Activated CD4-positive, alpha-beta T cell treated with anti-CD3 and anti-CD28 coated beads, Interleukin-2, amount 10 ng/mL, durations not matched to agents 7 days and 5 days (primary cell): ENCODE measurements around the gene LYRM4. TPM values are rescaled to one million over a fixed set of nuclear protein-coding genes. Genes with fewer than 3 reads are reported as not detected.

ENCODE experiments used
- CTCF ChIA-PET: fragments of 350-600 bp; sonication (Branson Sonifier 250); formaldehyde crosslinking; loops from one replicate; lab custom pipeline; 2021; ENCODE audit warnings: antibody characterized with exemption; lab: Charles Lee
- POLR2A ChIA-PET: fragments of 350-600 bp; sonication (Branson Sonifier 250); formaldehyde crosslinking; loops from one replicate; lab custom pipeline; 2021; ENCODE audit warnings: antibody characterized with exemption; lab: Charles Lee
- DNase-seq: peaks from one replicate; pipeline ENCODE4 v3.0.0-alpha.2; 2020
- H3K27ac Mint-ChIP-seq: one replicate; pipeline ENCODE4 v1.8.0; 2021; ENCODE audit warnings: mild to moderate bottlenecking, moderate library complexity, mixed read lengths
- H3K27me3 Mint-ChIP-seq: one replicate; pipeline ENCODE4 v1.8.0; 2021; ENCODE audit warnings: mixed read lengths
- H3K36me3 Mint-ChIP-seq: one replicate; pipeline ENCODE4 v1.8.0; 2021; ENCODE audit warnings: low read depth, mixed read lengths
- H3K4me1 Mint-ChIP-seq: one replicate; pipeline ENCODE4 v1.8.0; 2021; ENCODE audit warnings: mixed read lengths
- H3K4me3 Mint-ChIP-seq: one replicate; pipeline ENCODE4 v1.8.0; 2021; ENCODE audit warnings: mild to moderate bottlenecking, moderate library complexity, mixed read lengths
- H3K9me3 Mint-ChIP-seq: one replicate; pipeline ENCODE4 v1.8.0; 2021; ENCODE audit warnings: mixed read lengths
- total RNA-seq, 2 experiments: library from RNA; stranded (reverse); gene quantifications; one replicate each; pipeline ENCODE4 v1.2.3, GENCODE V29; 2021

Gene LYRM4
- total RNA-seq, 2 experiments from 2014 or later, result 30.8 to 31.4 TPM

DNA sequence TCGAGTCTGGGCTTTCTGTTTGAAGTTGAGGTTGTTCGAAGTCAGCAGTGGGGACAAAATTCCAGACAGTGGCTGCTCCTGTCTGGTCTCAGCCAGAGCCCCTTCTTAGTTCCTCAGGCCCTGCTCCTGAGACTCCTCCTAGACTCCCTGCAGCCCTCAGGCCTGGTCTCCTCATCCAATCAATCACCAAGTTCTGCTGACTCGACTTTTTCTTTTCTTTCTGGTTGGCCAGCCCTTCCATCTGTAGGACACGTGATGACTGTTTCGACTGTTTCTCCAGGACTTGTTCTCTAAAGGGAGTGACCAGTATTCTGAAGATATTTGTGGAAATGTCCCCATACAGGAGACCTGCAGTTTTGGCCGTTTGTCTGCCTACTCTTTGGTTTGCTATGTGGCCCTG lies 156.1 kb downstream of the LYRM4 start:
- Mint-ChIP-seq H3K27me3 (no peaks in the 10 kb centered on the region), H3K27ac (no peak overlapping the region), H3K4me3 (no peak overlapping the region), H3K36me3 (no peaks in the 10 kb centered on the region), H3K4me1 (no peaks in the 10 kb centered on the region), H3K9me3 (no peaks in the 10 kb centered on the region)
- no peak for DNase-seq
- ChIA-PET POLR2A (no interaction called here), CTCF (interaction anchor here (1.7 kb wide), 1 partner anchor 17 kb away, joined by 6 read pairs; no protein-coding TSS in a partner anchor)

DNA sequence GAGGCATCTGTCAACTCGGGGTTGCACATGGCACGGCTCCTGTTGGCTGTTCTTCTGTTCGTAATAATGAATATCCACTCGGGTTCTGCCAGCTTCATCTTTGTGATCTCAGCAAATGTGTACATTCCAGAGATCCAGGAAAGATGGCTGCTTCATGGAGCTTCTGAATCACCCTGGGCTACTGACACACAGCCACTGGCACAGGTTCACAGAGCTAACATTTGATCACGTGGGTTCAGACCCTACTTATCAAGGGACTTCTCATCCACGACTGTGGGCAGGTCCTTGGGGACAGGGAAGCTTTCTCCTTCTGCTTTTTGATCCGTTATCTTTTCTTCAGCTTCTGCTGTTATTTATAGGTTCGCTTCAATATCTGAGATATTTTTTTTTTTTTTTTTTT lies 157.5 kb downstream of the LYRM4 start:
- ChIA-PET POLR2A (no interaction called here), CTCF (no interaction called here)
- no peaks in the 10 kb centered on the region for H3K9me3 Mint-ChIP-seq
- no peaks in the 10 kb centered on the region for H3K4me1 Mint-ChIP-seq
- no peak overlapping the region for H3K4me3 Mint-ChIP-seq
- DNase-seq, result no peak
- H3K27me3 Mint-ChIP-seq, result no peaks in the 10 kb centered on the region
- no peak overlapping the region for H3K27ac Mint-ChIP-seq
- no peaks in the 10 kb centered on the region for H3K36me3 Mint-ChIP-seq

- Mint-ChIP-seq H3K4me3 (no peak overlapping the region), H3K9me3 (no peaks in the 10 kb centered on the region), H3K27ac (no peak overlapping the region), H3K27me3 (no peaks in the 10 kb centered on the region), H3K4me1 (no peaks in the 10 kb centered on the region), H3K36me3 (no peaks in the 10 kb centered on the region)
- DNase-seq, result no peak
- CTCF ChIA-PET, result no interaction called here
- POLR2A ChIA-PET, result no interaction called here
These were observed 158.3 kb downstream of the LYRM4 start for GRCh38 chr6:5102267-5102970.

- no peak for DNase-seq
- no peaks in the 10 kb centered on the region for H3K4me1 Mint-ChIP-seq
- no peaks in the 10 kb centered on the region for H3K27me3 Mint-ChIP-seq
- H3K4me3 Mint-ChIP-seq, result no peak overlapping the region
- POLR2A ChIA-PET, result no interaction called here
- CTCF ChIA-PET, result interaction anchor here (0.9 kb wide), 1 partner anchor 199 kb away, joined by 3 read pairs; no protein-coding TSS in a partner anchor
- H3K27ac Mint-ChIP-seq, result no peak overlapping the region
- H3K36me3 Mint-ChIP-seq, result no peaks in the 10 kb centered on the region
- no peaks in the 10 kb centered on the region for H3K9me3 Mint-ChIP-seq
These were observed 159.9 kb downstream of the LYRM4 start for GRCh38 chr6:5100806-5101205.

DNA sequence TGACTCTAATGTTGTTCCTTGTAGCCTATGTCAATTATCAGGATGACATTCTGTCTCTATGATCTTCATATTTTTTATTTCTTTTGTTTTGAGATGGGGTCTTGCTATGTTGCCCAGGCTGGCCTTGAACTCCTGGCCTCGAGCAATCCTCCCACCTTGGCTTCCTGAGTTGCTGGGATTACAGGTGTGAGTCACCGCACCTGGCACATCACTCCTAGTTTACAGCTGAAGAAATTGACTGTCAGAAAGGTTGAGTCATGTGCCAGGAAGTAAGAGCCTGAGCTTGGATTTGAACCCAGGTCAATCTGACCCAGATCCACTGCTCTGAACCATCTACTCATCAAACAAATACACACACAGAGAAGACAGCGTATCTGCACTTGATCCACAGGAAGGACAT lies 161.2 kb downstream of the LYRM4 start:
- no peaks in the 10 kb centered on the region for H3K36me3 Mint-ChIP-seq
- no peak overlapping the region for H3K27ac Mint-ChIP-seq
- CTCF ChIA-PET, result no interaction called here
- DNase-seq, result no peak
- no peaks in the 10 kb centered on the region for H3K9me3 Mint-ChIP-seq
- H3K4me1 Mint-ChIP-seq, result no peaks in the 10 kb centered on the region
- POLR2A ChIA-PET, result no interaction called here
- no peaks in the 10 kb centered on the region for H3K27me3 Mint-ChIP-seq
- no peak overlapping the region for H3K4me3 Mint-ChIP-seq

DNA sequence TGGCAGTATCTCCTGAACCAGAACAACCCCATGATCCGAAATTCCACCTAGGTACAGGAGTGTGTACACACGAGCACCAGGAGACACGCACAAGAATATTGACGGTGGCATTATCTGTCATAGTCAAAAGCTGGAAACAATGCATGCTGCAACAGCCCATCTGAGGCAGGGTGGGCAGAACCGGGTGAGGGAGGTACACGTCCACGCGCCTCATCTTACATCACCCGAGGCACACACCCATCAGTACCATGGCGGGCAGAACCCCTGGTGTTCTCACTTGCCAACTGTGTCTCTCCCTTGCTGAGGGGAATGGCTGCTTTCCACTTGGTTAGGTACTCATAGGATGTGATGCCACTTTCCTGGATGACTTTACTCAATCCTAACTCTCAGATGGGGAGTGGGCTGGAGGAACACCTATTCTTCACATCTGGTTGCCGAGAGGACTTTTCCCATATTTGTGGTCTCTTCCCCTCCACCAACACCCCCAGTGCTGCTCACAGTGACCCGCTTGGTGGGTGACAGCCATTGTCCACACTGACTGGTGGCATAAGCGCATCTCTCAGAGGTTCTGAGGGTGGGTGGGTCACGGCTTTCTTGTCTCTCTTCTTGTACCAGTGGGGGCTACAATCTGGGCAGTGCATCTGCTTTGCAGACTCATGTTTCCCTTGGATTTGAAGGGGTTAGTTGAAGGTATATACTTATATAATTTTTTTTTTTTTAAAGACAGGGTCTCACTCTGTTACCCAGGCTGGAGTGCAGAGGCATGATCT lies 162.1 kb downstream of the LYRM4 start:
- Mint-ChIP-seq H3K4me1 (no peaks in the 10 kb centered on the region), H3K27me3 (no peaks in the 10 kb centered on the region), H3K9me3 (no peaks in the 10 kb centered on the region), H3K27ac (no peak overlapping the region), H3K4me3 (no peak overlapping the region), H3K36me3 (no peaks in the 10 kb centered on the region)
- ChIA-PET CTCF (no interaction called here), POLR2A (no interaction called here)
- no peak for DNase-seq

DNA sequence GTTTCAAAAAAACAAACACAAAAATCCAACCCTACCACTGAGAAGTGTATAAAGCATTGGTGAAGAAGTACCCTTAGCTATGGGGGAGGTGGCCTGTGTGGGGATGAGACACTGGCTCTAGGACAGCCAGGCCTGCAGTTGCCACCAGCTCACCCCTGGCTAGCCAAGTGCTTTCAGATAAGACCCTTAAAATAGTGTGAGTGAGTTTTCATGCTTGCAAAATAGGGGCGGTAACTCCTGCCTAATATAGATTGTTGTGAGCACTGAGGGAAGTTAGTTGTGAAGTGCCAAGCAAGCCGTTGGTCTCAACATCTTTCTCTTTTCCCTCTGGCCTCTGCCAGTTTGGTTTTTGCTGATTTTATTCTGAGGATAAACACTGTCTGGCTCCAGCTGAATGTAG lies 164.3 kb downstream of the LYRM4 start:
- Mint-ChIP-seq H3K36me3 (no peaks in the 10 kb centered on the region), H3K9me3 (no peaks in the 10 kb centered on the region), H3K27me3 (peaks cover 13% of the 10 kb centered on the region), H3K4me1 (peaks cover 5% of the 10 kb centered on the region), H3K4me3 (no peak overlapping the region), H3K27ac (no peak overlapping the region)
- ChIA-PET POLR2A (no interaction called here), CTCF (no interaction called here)
- DNase-seq, result no peak

GRCh38 chr6:5095236-5095635 lies 165.5 kb downstream of the LYRM4 start:
- Mint-ChIP-seq H3K27ac (no peak overlapping the region), H3K9me3 (no peaks in the 10 kb centered on the region), H3K27me3 (peaks cover 21% of the 10 kb centered on the region), H3K36me3 (no peaks in the 10 kb centered on the region), H3K4me3 (no peak overlapping the region), H3K4me1 (peaks cover 7% of the 10 kb centered on the region)
- CTCF ChIA-PET, result no interaction called here
- POLR2A ChIA-PET, result no interaction called here
- DNase-seq, result no peak

- no peak overlapping the region for H3K4me3 Mint-ChIP-seq
- no peak for DNase-seq
- no peak overlapping the region for H3K27ac Mint-ChIP-seq
- H3K36me3 Mint-ChIP-seq, result no peaks in the 10 kb centered on the region
- ChIA-PET POLR2A (no interaction called here), CTCF (no interaction called here)
- H3K4me1 Mint-ChIP-seq, result peaks cover 7% of the 10 kb centered on the region
- H3K27me3 Mint-ChIP-seq, result peaks cover 30% of the 10 kb centered on the region
- no peaks in the 10 kb centered on the region for H3K9me3 Mint-ChIP-seq
These were observed 166.4 kb downstream of the LYRM4 start for GRCh38 chr6:5094327-5094726.

DNA sequence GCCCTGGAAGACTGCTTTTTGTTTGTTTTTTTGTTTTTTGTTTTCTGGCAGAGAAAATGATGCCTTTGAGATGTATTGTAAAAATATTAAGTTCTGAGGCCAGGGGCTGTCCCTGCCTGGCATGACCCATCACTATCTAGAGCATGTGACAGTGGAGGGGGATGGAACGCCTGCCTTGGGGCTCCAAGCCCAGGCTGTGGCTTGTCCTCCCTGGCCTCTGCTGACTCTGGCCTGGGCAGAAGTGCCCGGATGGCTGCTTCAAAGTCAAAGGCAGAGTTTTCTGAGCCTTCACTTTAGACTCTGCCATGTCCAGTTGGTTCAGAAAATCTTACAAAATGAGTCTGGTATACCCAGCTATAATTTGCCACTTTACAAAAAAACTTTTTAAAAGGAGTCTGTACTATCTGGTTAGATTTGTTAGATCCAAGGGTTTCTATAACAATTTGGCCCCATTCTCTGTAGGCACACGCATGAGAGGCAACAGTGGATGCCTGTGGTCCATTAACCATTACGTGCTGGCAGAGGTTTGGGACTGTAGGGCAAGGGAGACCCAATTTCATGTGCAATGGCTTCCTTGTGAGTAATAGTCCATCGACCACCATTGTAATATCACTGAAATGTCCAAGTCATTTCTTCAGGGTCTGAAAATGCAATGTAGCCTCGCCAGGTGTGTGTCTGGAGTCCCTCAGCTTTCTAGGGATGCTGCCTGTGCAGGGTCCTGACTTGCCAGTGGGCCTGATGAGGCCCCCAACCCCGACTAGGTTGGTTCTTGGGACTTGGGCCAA lies 167.3 kb downstream of the LYRM4 start:
- DNase-seq, result no peak
- peaks cover 7% of the 10 kb centered on the region for H3K4me1 Mint-ChIP-seq

GRCh38 chr6:5091210-5092069 lies 169.3 kb downstream of the LYRM4 start:
- Mint-ChIP-seq H3K4me1 (peaks cover 8% of the 10 kb centered on the region), H3K27ac (no peak overlapping the region), H3K4me3 (no peak overlapping the region), H3K9me3 (no peaks in the 10 kb centered on the region), H3K27me3 (peaks cover 49% of the 10 kb centered on the region), H3K36me3 (no peaks in the 10 kb centered on the region)
- ChIA-PET CTCF (interaction anchor here (1.6 kb wide), 1 partner anchor 52 kb away, joined by 3 read pairs; no protein-coding TSS in a partner anchor), POLR2A (no interaction called here)
- no peak for DNase-seq

More for the DNA sequence above, 167.3 kb downstream of the LYRM4 start:
- CTCF ChIA-PET, result no interaction called here
- POLR2A ChIA-PET, result no interaction called here
- Mint-ChIP-seq H3K36me3 (no peaks in the 10 kb centered on the region), H3K27me3 (peaks cover 36% of the 10 kb centered on the region), H3K27ac (no peak overlapping the region), H3K9me3 (no peaks in the 10 kb centered on the region), H3K4me3 (no peak overlapping the region)

DNA sequence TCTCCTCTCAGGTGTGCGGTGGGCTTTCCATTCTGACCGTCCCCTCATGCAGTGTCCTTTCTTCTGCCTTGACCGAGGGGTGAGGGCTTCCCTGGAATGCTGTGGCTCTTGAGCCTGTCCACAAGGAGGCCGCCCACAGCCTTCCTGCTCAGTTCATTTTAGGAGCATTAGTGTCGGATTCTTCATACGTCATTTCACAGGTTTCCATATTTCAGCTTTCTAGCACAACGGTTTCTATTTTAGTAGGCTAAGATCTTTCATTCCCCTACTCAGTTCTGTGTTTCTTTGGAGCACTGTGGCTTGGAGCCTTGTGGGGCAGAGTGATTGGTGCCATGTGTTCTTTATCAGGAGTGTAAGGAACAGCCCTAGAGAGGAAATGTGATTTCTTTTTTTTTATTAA lies 170.1 kb downstream of the LYRM4 start:
- POLR2A ChIA-PET, result no interaction called here
- Mint-ChIP-seq H3K36me3 (no peaks in the 10 kb centered on the region), H3K4me3 (no peak overlapping the region), H3K9me3 (no peaks in the 10 kb centered on the region), H3K27me3 (peaks cover 54% of the 10 kb centered on the region), H3K27ac (no peak overlapping the region), H3K4me1 (peaks cover 12% of the 10 kb centered on the region)
- no peak for DNase-seq
- CTCF ChIA-PET, result no interaction called here
